Endothelial cell of umbilical vein (primary cell): Measurements from ENCODE around the gene MAN1A1. TPM values are rescaled to one million over a fixed set of nuclear protein-coding genes. Genes with fewer than 3 reads are reported as not detected.

Experiments
- BruUV-seq: library from RNA; stranded (reverse); fragments of 400-500 nt; replicated peaks from 2 replicates; lab custom pipeline; 2021; lab: Mats Ljungman, UMichigan
- CTCF ChIA-PET: fragments of 300-600, 350-600 bp; sonication (Branson Sonifier 250); formaldehyde crosslinking; loops from one replicate; lab custom pipeline; 2021; ENCODE audit warnings: antibody characterized with exemption, inconsistent platforms; lab: Charles Lee
- POLR2A ChIA-PET: fragments of 300-600, 350-600 bp; sonication (Branson Sonifier 250); formaldehyde crosslinking; loops from one replicate; lab custom pipeline; 2021; ENCODE audit warnings: antibody characterized with exemption, inconsistent platforms; lab: Charles Lee
- DNase-seq: peaks from one replicate; pipeline ENCODE4 v3.0.0-alpha.2; 2011; ENCODE audit warnings: low read depth, low spot score
- FAIRE-seq: peaks from 2 replicates; lab custom pipeline; 2011; peaks lifted over from hg19 to GRCh38; lab: Jason Lieb, UNC
- H2AFZ ChIP-seq: 2 replicates; pipeline ENCODE4 v1.6.0; 2012; ENCODE audit warnings: low read depth, low read length, control low read depth, inconsistent platforms
- H3K27ac ChIP-seq: 2 replicates; pipeline ENCODE4 v1.5.1; 2011; ENCODE audit warnings: low read depth, mild to moderate bottlenecking, control low read depth, low read length, moderate library complexity; ENCODE audit not compliant: insufficient read depth
- H3K27me3 ChIP-seq, 2 experiments: 2 replicates each; pipeline versions ENCODE4 v1.6.0 to v1.6.1; 2011; ENCODE audit warnings: low read length in 2 of 2, mixed read lengths in 1 of 2; ENCODE audit not compliant: control insufficient read depth in 2 of 2, insufficient read depth in 2 of 2
- H3K36me3 ChIP-seq, 2 experiments: 2 replicates in 1 of 2; 3 replicates in 1 of 2; pipeline ENCODE4 v1.5.1; 2011; ENCODE audit warnings: low read length in 2 of 2, mild to moderate bottlenecking in 1 of 2, moderate library complexity in 1 of 2; ENCODE audit not compliant: control insufficient read depth in 2 of 2, insufficient read depth in 2 of 2; ENCODE audit errors: extremely low read depth in 1 of 2
- H3K4me1 ChIP-seq: 3 replicates; pipeline ENCODE4 v1.5.1; 2011; ENCODE audit warnings: mild to moderate bottlenecking, low read length; ENCODE audit not compliant: control insufficient read depth, insufficient read depth; ENCODE audit errors: extremely low read depth
- H3K4me2 ChIP-seq: 2 replicates; pipeline ENCODE4 v1.6.1; 2011; ENCODE audit warnings: low read length, control low read depth, mixed read lengths; ENCODE audit not compliant: insufficient read depth
- H3K4me3 ChIP-seq, 3 experiments: fragments of 200-600 bp in 1 of 3; sonication (generic), shearing (Covaris generic) in 1 of 3; replicated peaks in 1 of 3; 2 replicates each; pipeline ENCODE4 v1.5.1; 2011 to 2016; ENCODE audit warnings: control low read depth in 3 of 3, low read length in 3 of 3, mild to moderate bottlenecking in 2 of 3, inconsistent platforms in 1 of 3, low read depth in 1 of 3, moderate library complexity in 1 of 3; ENCODE audit not compliant: insufficient read depth in 1 of 3
- H3K79me2 ChIP-seq: 2 replicates; pipeline ENCODE4 v1.6.0; 2012; ENCODE audit warnings: low read length, inconsistent platforms; ENCODE audit not compliant: control insufficient read depth, insufficient read depth
- H3K9ac ChIP-seq: replicated peaks from 2 replicates; pipeline ENCODE3; 2011; ENCODE audit warnings: low read length, control low read depth; ENCODE audit not compliant: insufficient read depth; ENCODE audit errors: extremely low read depth
- H3K9me1 ChIP-seq: replicated peaks from 3 replicates; pipeline ENCODE4 v1.6.0; 2011; ENCODE audit warnings: mild to moderate bottlenecking, low read length; ENCODE audit not compliant: control insufficient read depth, insufficient read depth; ENCODE audit errors: extremely low read depth
- H3K9me3 ChIP-seq: replicated peaks from 2 replicates; pipeline ENCODE4 v1.5.1; 2012; ENCODE audit warnings: low read length, inconsistent platforms; ENCODE audit not compliant: control insufficient read depth, insufficient read depth
- H4K20me1 ChIP-seq: replicated peaks from 2 replicates; pipeline ENCODE3; 2011; ENCODE audit warnings: mild to moderate bottlenecking, low read length; ENCODE audit not compliant: control insufficient read depth, insufficient read depth; ENCODE audit errors: extremely low read depth
- CTCF ChIP-seq, 2 donors: IDR thresholded peaks; 1 replicate in 1 of 2; 2 replicates in 1 of 2; pipeline ENCODE4 v1.5.1; 2011; ENCODE audit warnings: low read length in 2 of 2, mild to moderate bottlenecking in 2 of 2, moderate library complexity in 2 of 2, control low read depth in 1 of 2, inconsistent platforms in 1 of 2, low read depth in 1 of 2; ENCODE audit not compliant: insufficient read depth in 1 of 2; ENCODE audit errors: extremely low read depth in 1 of 2
- EZH2 ChIP-seq: IDR thresholded peaks from 2 replicates; pipeline ENCODE4 v1.6.1; 2012; ENCODE audit warnings: borderline replicate concordance, low read depth, mild to moderate bottlenecking, moderate library complexity, low read length, inconsistent platforms; ENCODE audit not compliant: severe bottlenecking
- FOS ChIP-seq: IDR thresholded peaks from 2 replicates; pipeline ENCODE4 v1.6.1; 2011; ENCODE audit warnings: mild to moderate bottlenecking, low read length, moderate library complexity, borderline replicate concordance; ENCODE audit not compliant: insufficient read depth
- JUN ChIP-seq: IDR thresholded peaks from 2 replicates; pipeline ENCODE4 v1.6.1; 2011; ENCODE audit warnings: borderline replicate concordance, low read depth; ENCODE audit not compliant: insufficient read length, insufficient read depth
- MAX ChIP-seq: IDR thresholded peaks from 2 replicates; pipeline ENCODE4 v1.6.1; 2011; ENCODE audit not compliant: insufficient read depth, insufficient read length
- POLR2A ChIP-seq: IDR thresholded peaks from 2 replicates; pipeline ENCODE4 v1.6.1; 2012; ENCODE audit warnings: low read depth, mild to moderate bottlenecking, control low read depth, low read length
- POLR2AphosphoS5 ChIP-seq: IDR thresholded peaks from 2 replicates; pipeline ENCODE4 v1.6.1; 2012; ENCODE audit warnings: low read depth, mild to moderate bottlenecking, control low read depth, low read length, moderate library complexity; ENCODE audit not compliant: insufficient read depth
- dilution Hi-C: fragments of 300-500 bp; cut with MboI; formaldehyde crosslinking; loops from one replicate; pipeline ENCODE4 v1.15.0; 2019; ENCODE audit warnings: low sequenced_read_pairs; ENCODE audit not compliant: extremely low pct_ligation_motif_present
- intact Hi-C: fragments of 100-400 bp; cut with micrococcal nuclease; formaldehyde crosslinking; loops from one replicate; pipeline ENCODE4 v1.10.0; 2022
- polyA plus RNA-seq, 4 experiments: library from polyadenylated mRNA; depleted of rRNA in 3 of 4; stranded (reverse) in 3 of 4; unstranded in 1 of 4; fragments of >200 nt; gene quantifications; 2 replicates each; pipeline versions ENCODE4 v1.2.1 to v1.2.3, GENCODE V29; 2011 to 2012; ENCODE audit warnings: missing spikeins in 1 of 4
- total RNA-seq: library from RNA; stranded (reverse); gene quantifications from 2 replicates; pipeline ENCODE4 v1.2.3, GENCODE V29; 2021

The MAN1A1 gene
- total and polyA plus RNA-seq, 2 donors (not counting 3 experiments of a cell fraction or from before 2014, with no cell fraction given): 3.3 to 12.9 TPM

- dilution Hi-C loops (no loop called here), intact Hi-C loops (loop anchor here (10.0 kb wide), 1 partner anchor 405 kb away; the partner anchor contains the start of gene MCM9)
- TF ChIP-seq POLR2A (no peak), FOS (no peak), JUN (no peak), MAX (no peak), POLR2AphosphoS5 (no peak), CTCF (IDR thresholded peaks at IDR 0.05; ENCODE audit: extremely low read depth in 1 of 2, insufficient read depth in 1 of 2, low read depth in 1 of 2, low read length in 2 of 2) (no peak), EZH2 (no peak)
- Histone ChIP-seq H3K9ac (no peak overlapping the region), H3K9me1 (no peaks in the 10 kb centered on the region), H3K27ac (no peak overlapping the region), H3K4me2 (no peak overlapping the region), H3K4me3 (no peak overlapping the region), H3K4me1 (peaks cover 7% of the 10 kb centered on the region), H4K20me1 (no peaks in the 10 kb centered on the region), H2AFZ (no peak overlapping the region), H3K36me3 (no peaks in the 10 kb centered on the region), H3K79me2 (no peaks in the 10 kb centered on the region), H3K9me3 (no peaks in the 10 kb centered on the region), H3K27me3 (no peaks in the 10 kb centered on the region)
- no peak for DNase-seq
- no peak for FAIRE-seq
- BruUV-seq: no TSS peak
- ChIA-PET CTCF (no interaction called here), POLR2A (no interaction called here)
These were observed 9.6 kb downstream of the MAN1A1 start for GRCh38 chr6:119339941-119340456.
